K562 (cell line): ENCODE measurements around the gene GPR68. TPM values are rescaled to one million over a fixed set of nuclear protein-coding genes. Genes with fewer than 3 reads are reported as not detected.

Source experiments
- ARHGAP35 ChIP-seq: fragments of 450-650 bp; IDR thresholded peaks from 2 replicates; pipeline ENCODE4 v1.6.1; 2018; ENCODE audit not compliant: partially characterized antibody
- ASH1L ChIP-seq: fragments of 450-650 bp; IDR thresholded peaks from 2 replicates; pipeline ENCODE4 v1.6.1; 2018; ENCODE audit warnings: borderline replicate concordance, mild to moderate bottlenecking, low read depth; ENCODE audit not compliant: partially characterized antibody
- HINFP ChIP-seq: fragments of 450-650 bp; conservative IDR thresholded peaks from 2 replicates; pipeline ENCODE4 v1.6.1; 2016; ENCODE audit warnings: missing genetic modification characterization, low read depth, mild to moderate bottlenecking, control low read depth, missing compliant biosample characterization
- HOMEZ ChIP-seq: fragments of 250-450 bp; sonication (Bioruptor Pico); IDR thresholded peaks from 2 replicates; pipeline ENCODE4 v1.4.0; 2020; ENCODE audit warnings: mild to moderate bottlenecking, moderate library complexity
- MAFF ChIP-seq: IDR thresholded peaks from 2 replicates; pipeline ENCODE4 v1.6.1; 2012; ENCODE audit warnings: low read length, improper control_type of control experiment
- MAX ChIP-seq: sonication (generic); formaldehyde crosslinking; IDR thresholded peaks from 2 replicates; pipeline ENCODE4 v1.9.0; 2022; ENCODE audit warnings: mild to moderate bottlenecking, missing genetic modification reagents
- MEF2D ChIP-seq: conservative IDR thresholded peaks from 2 replicates; pipeline ENCODE4 v1.6.1; 2016; ENCODE audit warnings: low read depth, missing genetic modification characterization, missing compliant biosample characterization
- NFE2L1 ChIP-seq: fragments of 450-650 bp; IDR thresholded peaks from 2 replicates; pipeline ENCODE4 v1.6.1; 2016; ENCODE audit warnings: missing genetic modification characterization, low read depth, mild to moderate bottlenecking, missing compliant biosample characterization, moderate library complexity, borderline replicate concordance
- SFPQ ChIP-seq: fragments of 200-400 bp; formaldehyde crosslinking; IDR thresholded peaks from 2 replicates; pipeline ENCODE4 v1.6.1; 2017; ENCODE audit warnings: mild to moderate bottlenecking, low read depth, low read length, moderate library complexity
- SRSF1 ChIP-seq: fragments of 200-400 bp; formaldehyde crosslinking; IDR thresholded peaks from 2 replicates; pipeline ENCODE4 v1.6.1; 2017; ENCODE audit warnings: mild to moderate bottlenecking, low read depth, low read length, moderate library complexity
- TBP ChIP-seq: optimal IDR thresholded peaks from 2 replicates; pipeline ENCODE3; 2011; ENCODE audit warnings: low read depth, low read length, improper control_type of control experiment
- UBTF ChIP-seq, 2 experiments: IDR thresholded peaks; 2 replicates each; pipeline ENCODE4 v1.6.1; 2012; ENCODE audit warnings: improper control_type of control experiment in 2 of 2, low read depth in 2 of 2, low read length in 2 of 2, borderline replicate concordance in 1 of 2
- ZBTB11 ChIP-seq, 3 experiments: fragments of 200-800 bp in 1 of 3; fragments of 250-450 bp in 1 of 3; fragments of 450-650 bp in 1 of 3; sonication (Bioruptor Pico) in 1 of 3; sonication (Bioruptor generic) in 1 of 3; formaldehyde crosslinking in 1 of 3; IDR thresholded peaks; 2 replicates each; pipeline versions ENCODE4 v1.6.1 to v1.8.0; 2016 to 2022; ENCODE audit warnings: mild to moderate bottlenecking in 2 of 3, missing genetic modification characterization in 2 of 3, missing compliant biosample characterization in 1 of 3, moderate library complexity in 1 of 3
- ZNF217 ChIP-seq: sonication (generic); formaldehyde crosslinking; IDR thresholded peaks from 2 replicates; pipeline ENCODE4 v1.8.0; 2022; ENCODE audit warnings: mild to moderate bottlenecking, missing genetic modification reagents
- ZNF23 ChIP-seq: fragments of 250-450 bp; sonication (Bioruptor Pico); IDR thresholded peaks from 2 replicates; pipeline ENCODE4 v1.4.0; 2020; ENCODE audit warnings: mild to moderate bottlenecking
- polyA plus RNA-seq, 8 experiments: library from polyadenylated mRNA; depleted of rRNA in 4 of 8; stranded (reverse) in 5 of 8; unstranded in 3 of 8; fragments of >200 nt; fragmentation: Nextera tagmentation in 2 of 8; fragmentation: Illumina TruSeq in 1 of 8; extraction: Ambion mirVana in 2 of 8; extraction: Trizol in 1 of 8; gene quantifications; 2 replicates each; pipeline versions ENCODE4 v1.2.1 to v1.2.3, GENCODE V29; 2011 to 2014; ENCODE audit warnings: inconsistent platforms in 1 of 8, missing spikeins in 1 of 8
- total RNA-seq, 7 experiments: library from RNA; depleted of rRNA in 6 of 7; stranded (reverse); fragments of >200 nt in 6 of 7; fragmentation: Illumina TruSeq in 2 of 7; extraction: Trizol in 2 of 7; gene quantifications; 2 replicates each; pipeline versions ENCODE4 v1.2.1 to v1.2.3, GENCODE V29; 2011 to 2021; ENCODE audit warnings: low replicate concordance in 1 of 7

Gene GPR68
- total and polyA plus RNA-seq, 9 of the 15 experiments (the other 6 are each of a cell fraction or from before 2014, with no cell fraction given), result 0.41 to 9.4 (median 3.7) TPM

- no peak for TF ChIP-seq UBTF (IDR thresholded peaks at IDR 0.05; ENCODE audit: borderline replicate concordance in 1 of 2, low read depth in 2 of 2, low read length in 2 of 2)
- TF ChIP-seq HOMEZ (CRISPR knock-in tag), result peak; percentile 95
- TF ChIP-seq SRSF1, result no peak
- TF ChIP-seq MAX (CRISPR knock-in tag), result no peak
- TF ChIP-seq ASH1L, result no peak
- TF ChIP-seq SFPQ, result no peak
- peak; percentile 63; the same call in 1 of the 2 replicates for TF ChIP-seq NFE2L1
- no peak for TF ChIP-seq ARHGAP35
- peak; percentile 44 for TF ChIP-seq TBP
- TF ChIP-seq MEF2D, result peak; percentile 97
- TF ChIP-seq ZNF23, result peak; percentile 87
- peak; percentile 17; the same call in 1 of the 2 replicates for TF ChIP-seq MAFF
- peak in 1 of 3 experiments; percentile 94; a peak in 2 of 6 replicates for TF ChIP-seq ZBTB11 (CRISPR knock-in tag; IDR thresholded peaks at IDR 0.05)
- peak; percentile 92 for TF ChIP-seq HINFP (tag)
- no peak for TF ChIP-seq ZNF217 (CRISPR knock-in tag)
These were observed 23.5 kb upstream of the GPR68 start (continued) for GRCh38 chr14:91267965-91268437.
